Measurements from ENCODE around the gene DLX4.

Gene DLX4

GRCh38 chr17:49955157-49955556, 13.8 kb upstream of the DLX4 start:
- no peak for ATAC-seq
- TF ChIP-seq, protein P1, sequence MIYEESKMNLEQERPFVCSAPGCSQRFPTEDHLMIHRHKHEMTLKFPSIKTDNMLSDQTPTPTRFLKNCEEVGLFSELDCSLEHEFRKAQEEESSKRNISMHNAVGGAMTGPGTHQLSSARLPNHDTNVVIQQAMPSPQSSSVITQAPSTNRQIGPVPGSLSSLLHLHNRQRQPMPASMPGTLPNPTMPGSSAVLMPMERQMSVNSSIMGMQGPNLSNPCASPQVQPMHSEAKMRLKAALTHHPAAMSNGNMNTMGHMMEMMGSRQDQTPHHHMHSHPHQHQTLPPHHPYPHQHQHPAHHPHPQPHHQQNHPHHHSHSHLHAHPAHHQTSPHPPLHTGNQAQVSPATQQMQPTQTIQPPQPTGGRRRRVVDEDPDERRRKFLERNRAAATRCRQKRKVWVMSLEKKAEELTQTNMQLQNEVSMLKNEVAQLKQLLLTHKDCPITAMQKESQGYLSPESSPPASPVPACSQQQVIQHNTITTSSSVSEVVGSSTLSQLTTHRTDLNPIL (CRISPR knock-in tag; IDR thresholded peaks at IDR 0.05; ENCODE audit: low read depth): no peak
- no peak for TF ChIP-seq CSRNP3 (CRISPR knock-in tag; IDR thresholded peaks at IDR 0.05)

DNA sequence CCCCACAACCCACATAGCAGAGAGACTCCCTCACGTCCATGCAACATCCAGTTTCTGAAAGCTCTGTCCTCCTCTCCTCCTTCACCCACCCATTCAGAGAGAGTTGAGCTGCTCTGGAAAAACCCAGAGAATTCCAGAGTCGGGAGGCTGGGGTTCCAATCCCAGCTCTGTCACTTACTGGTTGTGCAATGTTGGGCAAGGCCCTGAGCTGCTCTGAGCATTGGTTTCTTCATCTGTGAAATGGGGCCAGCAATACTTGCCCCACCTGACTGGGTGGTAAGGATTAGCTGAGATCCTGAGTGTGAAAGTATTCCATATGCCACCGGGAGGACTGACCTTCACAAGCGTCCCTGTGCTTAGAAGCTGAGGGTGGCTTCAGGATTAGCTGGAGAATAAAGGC, 12.2 kb upstream of the DLX4 start:
- TF ChIP-seq, protein P2, sequence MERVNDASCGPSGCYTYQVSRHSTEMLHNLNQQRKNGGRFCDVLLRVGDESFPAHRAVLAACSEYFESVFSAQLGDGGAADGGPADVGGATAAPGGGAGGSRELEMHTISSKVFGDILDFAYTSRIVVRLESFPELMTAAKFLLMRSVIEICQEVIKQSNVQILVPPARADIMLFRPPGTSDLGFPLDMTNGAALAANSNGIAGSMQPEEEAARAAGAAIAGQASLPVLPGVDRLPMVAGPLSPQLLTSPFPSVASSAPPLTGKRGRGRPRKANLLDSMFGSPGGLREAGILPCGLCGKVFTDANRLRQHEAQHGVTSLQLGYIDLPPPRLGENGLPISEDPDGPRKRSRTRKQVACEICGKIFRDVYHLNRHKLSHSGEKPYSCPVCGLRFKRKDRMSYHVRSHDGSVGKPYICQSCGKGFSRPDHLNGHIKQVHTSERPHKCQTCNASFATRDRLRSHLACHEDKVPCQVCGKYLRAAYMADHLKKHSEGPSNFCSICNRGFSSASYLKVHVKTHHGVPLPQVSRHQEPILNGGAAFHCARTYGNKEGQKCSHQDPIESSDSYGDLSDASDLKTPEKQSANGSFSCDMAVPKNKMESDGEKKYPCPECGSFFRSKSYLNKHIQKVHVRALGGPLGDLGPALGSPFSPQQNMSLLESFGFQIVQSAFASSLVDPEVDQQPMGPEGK (CRISPR knock-in tag; IDR thresholded peaks at IDR 0.05; ENCODE audit: borderline replicate concordance): no peak
- no peak for TF ChIP-seq ZNF8 (CRISPR knock-in tag; IDR thresholded peaks at IDR 0.05)
- TF ChIP-seq, protein P3, sequence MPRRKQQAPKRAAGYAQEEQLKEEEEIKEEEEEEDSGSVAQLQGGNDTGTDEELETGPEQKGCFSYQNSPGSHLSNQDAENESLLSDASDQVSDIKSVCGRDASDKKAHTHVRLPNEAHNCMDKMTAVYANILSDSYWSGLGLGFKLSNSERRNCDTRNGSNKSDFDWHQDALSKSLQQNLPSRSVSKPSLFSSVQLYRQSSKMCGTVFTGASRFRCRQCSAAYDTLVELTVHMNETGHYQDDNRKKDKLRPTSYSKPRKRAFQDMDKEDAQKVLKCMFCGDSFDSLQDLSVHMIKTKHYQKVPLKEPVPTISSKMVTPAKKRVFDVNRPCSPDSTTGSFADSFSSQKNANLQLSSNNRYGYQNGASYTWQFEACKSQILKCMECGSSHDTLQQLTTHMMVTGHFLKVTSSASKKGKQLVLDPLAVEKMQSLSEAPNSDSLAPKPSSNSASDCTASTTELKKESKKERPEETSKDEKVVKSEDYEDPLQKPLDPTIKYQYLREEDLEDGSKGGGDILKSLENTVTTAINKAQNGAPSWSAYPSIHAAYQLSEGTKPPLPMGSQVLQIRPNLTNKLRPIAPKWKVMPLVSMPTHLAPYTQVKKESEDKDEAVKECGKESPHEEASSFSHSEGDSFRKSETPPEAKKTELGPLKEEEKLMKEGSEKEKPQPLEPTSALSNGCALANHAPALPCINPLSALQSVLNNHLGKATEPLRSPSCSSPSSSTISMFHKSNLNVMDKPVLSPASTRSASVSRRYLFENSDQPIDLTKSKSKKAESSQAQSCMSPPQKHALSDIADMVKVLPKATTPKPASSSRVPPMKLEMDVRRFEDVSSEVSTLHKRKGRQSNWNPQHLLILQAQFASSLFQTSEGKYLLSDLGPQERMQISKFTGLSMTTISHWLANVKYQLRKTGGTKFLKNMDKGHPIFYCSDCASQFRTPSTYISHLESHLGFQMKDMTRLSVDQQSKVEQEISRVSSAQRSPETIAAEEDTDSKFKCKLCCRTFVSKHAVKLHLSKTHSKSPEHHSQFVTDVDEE (CRISPR knock-in tag; IDR thresholded peaks at IDR 0.05): no peak
- TF ChIP-seq SNAI2 (CRISPR knock-in tag; IDR thresholded peaks at IDR 0.05): no peak
- TF ChIP-seq GLIS3 (CRISPR knock-in tag; IDR thresholded peaks at IDR 0.05): no peak
- TF ChIP-seq BACH2 (CRISPR knock-in tag; IDR thresholded peaks at IDR 0.05; ENCODE audit: borderline replicate concordance): no peak
- TF ChIP-seq CSDC2 (CRISPR knock-in tag; IDR thresholded peaks at IDR 0.05): no peak
- TF ChIP-seq PPARA (CRISPR knock-in tag; IDR thresholded peaks at IDR 0.05; ENCODE audit: borderline replicate concordance): no peak
- no peak for TF ChIP-seq ARNTL (CRISPR knock-in tag; IDR thresholded peaks at IDR 0.05; ENCODE audit: borderline replicate concordance, low read depth)
- TF ChIP-seq ZFP30 (CRISPR knock-in tag; IDR thresholded peaks at IDR 0.05): no peak
- TF ChIP-seq, protein P1 (CRISPR knock-in tag; IDR thresholded peaks at IDR 0.05; ENCODE audit: low read depth): no peak
- no peak for TF ChIP-seq TOX (CRISPR knock-in tag; IDR thresholded peaks at IDR 0.05; ENCODE audit: borderline replicate concordance)
- TF ChIP-seq ISL1 (CRISPR knock-in tag; IDR thresholded peaks at IDR 0.05): no peak
- no peak for TF ChIP-seq ZC3H10 (CRISPR knock-in tag; IDR thresholded peaks at IDR 0.05)
- ATAC-seq: no peak

- ATAC-seq: no peak
- TF ChIP-seq TCF4 (CRISPR knock-in tag; IDR thresholded peaks at IDR 0.05; ENCODE audit: borderline replicate concordance): no peak
- TF ChIP-seq GLIS3 (CRISPR knock-in tag; IDR thresholded peaks at IDR 0.05): no peak
- no peak for TF ChIP-seq ZNF565 (CRISPR knock-in tag; conservative IDR thresholded peaks at IDR 0.05; ENCODE audit: low read depth)
- no peak for TF ChIP-seq RARB (CRISPR knock-in tag; IDR thresholded peaks at IDR 0.05)
- TF ChIP-seq CSDC2 (CRISPR knock-in tag; IDR thresholded peaks at IDR 0.05): no peak
- TF ChIP-seq ZNF8 (CRISPR knock-in tag; IDR thresholded peaks at IDR 0.05): no peak
These were observed 11.6 kb upstream of the DLX4 start for GRCh38 chr17:49957350-49957749.

- TF ChIP-seq ZFP3 (CRISPR knock-in tag; IDR thresholded peaks at IDR 0.05) (no peak), ZNF565 (CRISPR knock-in tag; conservative IDR thresholded peaks at IDR 0.05; ENCODE audit: low read depth) (no peak), RARB (CRISPR knock-in tag; IDR thresholded peaks at IDR 0.05) (no peak), OSR1 (CRISPR knock-in tag; IDR thresholded peaks at IDR 0.05) (no peak), POU6F1 (CRISPR knock-in tag; IDR thresholded peaks at IDR 0.05; ENCODE audit: borderline replicate concordance, low read depth) (no peak), BACH2 (CRISPR knock-in tag; IDR thresholded peaks at IDR 0.05; ENCODE audit: borderline replicate concordance) (no peak), ESRRG (CRISPR knock-in tag; IDR thresholded peaks at IDR 0.05) (no peak), ZC3H10 (CRISPR knock-in tag; IDR thresholded peaks at IDR 0.05) (no peak)
- TF ChIP-seq, protein P3 (CRISPR knock-in tag; IDR thresholded peaks at IDR 0.05): no peak
- ATAC-seq: no peak
These were observed 10.3 kb upstream of the DLX4 start for GRCh38 chr17:49958723-49959122.
